H1 (cell line): ENCODE results near the gene DPH6. TPM values are rescaled to one million over a fixed set of nuclear protein-coding genes. Genes with fewer than 3 reads are reported as not detected.

Experiments
- CTCF ChIA-PET: fragments of 300-600 bp; sonication (Branson Sonifier 250); formaldehyde crosslinking; loops from one replicate; lab custom pipeline; 2021; ENCODE audit not compliant: partially characterized antibody; lab: Charles Lee
- POLR2A ChIA-PET: fragments of 300-600 bp; sonication (Branson Sonifier 250); formaldehyde crosslinking; loops from one replicate; lab custom pipeline; 2021; ENCODE audit warnings: inconsistent platforms; ENCODE audit not compliant: partially characterized antibody; lab: Charles Lee
- DNase-seq, 2 experiments: peaks; one replicate each; pipeline versions ENCODE4 v3.0.0 to v3.0.0-alpha.2; 2010 to 2022; ENCODE audit warnings: low spot score in 2 of 2, low read depth in 1 of 2, mixed read lengths in 1 of 2
- FAIRE-seq: peaks from 2 replicates; lab custom pipeline; 2011; peaks lifted over from hg19 to GRCh38; lab: Jason Lieb, UNC
- H2AFZ ChIP-seq: 2 replicates; pipeline ENCODE4 v1.8.1; 2012; ENCODE audit warnings: low read length, inconsistent platforms
- H2AK5ac ChIP-seq: 2 replicates; pipeline ENCODE4 v1.6.1; 2013; ENCODE audit warnings: low read depth, low read length
- H2BK120ac ChIP-seq: replicated peaks from 2 replicates; pipeline ENCODE3; 2013; ENCODE audit warnings: low read depth, low read length, inconsistent platforms
- H2BK12ac ChIP-seq: 2 replicates; pipeline ENCODE4 v1.6.1; 2013; ENCODE audit warnings: low read depth, low read length
- H2BK15ac ChIP-seq: 2 replicates; pipeline ENCODE4 v1.6.1; 2013; ENCODE audit warnings: low read length
- H2BK20ac ChIP-seq: 2 replicates; pipeline ENCODE4 v1.6.1; 2013; ENCODE audit warnings: low read length
- H2BK5ac ChIP-seq: 2 replicates; pipeline ENCODE4 v1.6.1; 2013; ENCODE audit warnings: low read depth, low read length
- H3K14ac ChIP-seq: 2 replicates; pipeline ENCODE4 v1.6.1; 2013; ENCODE audit warnings: inconsistent platforms; ENCODE audit not compliant: insufficient read length
- H3K18ac ChIP-seq: 2 replicates; pipeline ENCODE4 v1.6.1; 2013; ENCODE audit warnings: low read length; ENCODE audit errors: extremely low read depth
- H3K23ac ChIP-seq: 2 replicates; pipeline ENCODE4 v1.6.1; 2013; ENCODE audit warnings: inconsistent platforms; ENCODE audit not compliant: insufficient read length
- H3K23me2 ChIP-seq: 2 replicates; pipeline ENCODE4 v1.6.1; 2013; ENCODE audit warnings: low read depth, low read length
- H3K27ac ChIP-seq: 2 replicates; pipeline ENCODE4 v1.6.1; 2011; ENCODE audit warnings: low read depth, low read length, inconsistent platforms
- H3K27me3 ChIP-seq, 4 experiments: replicated peaks in 1 of 4; 1 replicate in 1 of 4; 2 replicates in 3 of 4; pipeline versions ENCODE4 v1.6.1 to v1.8.1; 2011 to 2013; ENCODE audit warnings: low read length in 3 of 4, mild to moderate bottlenecking in 3 of 4, inconsistent platforms in 2 of 4, mixed read lengths in 2 of 4, moderate library complexity in 1 of 4; ENCODE audit not compliant: control insufficient read depth in 3 of 4, insufficient read depth in 3 of 4; ENCODE audit errors: extremely low read depth in 1 of 4
- H3K36me3 ChIP-seq, 4 experiments: 2 replicates each; pipeline versions ENCODE4 v1.6.1 to v1.8.1; 2011 to 2013; ENCODE audit warnings: mild to moderate bottlenecking in 4 of 4, low read length in 3 of 4, moderate library complexity in 2 of 4, control low read depth in 1 of 4, inconsistent platforms in 1 of 4; ENCODE audit not compliant: insufficient read depth in 4 of 4, control insufficient read depth in 2 of 4
- H3K4ac ChIP-seq: replicated peaks from 2 replicates; pipeline ENCODE3; 2013; ENCODE audit warnings: low read length, low read depth, mixed read lengths, inconsistent platforms; ENCODE audit not compliant: insufficient read length
- H3K4me1 ChIP-seq, 4 experiments: replicated peaks in 1 of 4; 1 replicate in 1 of 4; 2 replicates in 3 of 4; pipeline versions ENCODE4 v1.6.1 to v1.8.1; 2011 to 2013; ENCODE audit warnings: low read length in 3 of 4, inconsistent platforms in 2 of 4, mixed read lengths in 1 of 4; ENCODE audit not compliant: insufficient read depth in 4 of 4, control insufficient read depth in 3 of 4
- H3K4me2 ChIP-seq, 2 experiments: 2 replicates each; pipeline versions ENCODE4 v1.6.1 to v1.8.1; 2011 to 2013; ENCODE audit warnings: low read depth in 2 of 2, low read length in 2 of 2, control low read depth in 1 of 2, inconsistent platforms in 1 of 2, mild to moderate bottlenecking in 1 of 2; ENCODE audit not compliant: insufficient read depth in 1 of 2
- H3K4me3 ChIP-seq, 4 experiments: fragments of 200-600, 300-600 bp in 1 of 4; sonication (generic), shearing (Covaris generic), sonication (Bioruptor Twin) in 1 of 4; 2 replicates each; pipeline versions ENCODE4 v1.5.1 to v1.8.1; 2011 to 2016; ENCODE audit warnings: low read length in 4 of 4, low read depth in 3 of 4, control low read depth in 2 of 4, inconsistent platforms in 2 of 4, mild to moderate bottlenecking in 2 of 4, mixed read lengths in 1 of 4, moderate library complexity in 1 of 4; ENCODE audit not compliant: insufficient read depth in 2 of 4; ENCODE audit errors: extremely low read depth in 1 of 4
- H3K56ac ChIP-seq: replicated peaks from 2 replicates; pipeline ENCODE3; 2013; ENCODE audit warnings: low read depth, mild to moderate bottlenecking, mixed read lengths, low read length, inconsistent platforms; ENCODE audit not compliant: insufficient read length
- H3K79me1 ChIP-seq: 2 replicates; pipeline ENCODE4 v1.6.1; 2013; ENCODE audit warnings: low read depth, low read length, control low read depth
- H3K79me2 ChIP-seq, 2 experiments: 2 replicates each; pipeline versions ENCODE4 v1.6.1 to v1.8.1; 2012 to 2013; ENCODE audit warnings: low read length in 2 of 2, mild to moderate bottlenecking in 2 of 2, inconsistent platforms in 1 of 2; ENCODE audit not compliant: insufficient read depth in 2 of 2, control insufficient read depth in 1 of 2
- H3K9ac ChIP-seq, 4 experiments: replicated peaks in 1 of 4; 1 replicate in 1 of 4; 2 replicates in 3 of 4; pipeline versions ENCODE4 v1.6.1 to v1.8.1; 2011 to 2013; ENCODE audit warnings: low read depth in 3 of 4, low read length in 3 of 4, control low read depth in 2 of 4, mild to moderate bottlenecking in 2 of 4, moderate library complexity in 2 of 4, inconsistent platforms in 1 of 4; ENCODE audit errors: extremely low read depth in 1 of 4
- H3K9me3 ChIP-seq, 2 experiments: 2 replicates each; pipeline versions ENCODE4 v1.6.1 to v1.8.1; 2012 to 2013; ENCODE audit warnings: mild to moderate bottlenecking in 2 of 2, moderate library complexity in 2 of 2, control low read depth in 1 of 2, inconsistent platforms in 1 of 2, low read depth in 1 of 2, low read length in 1 of 2, mixed read lengths in 1 of 2; ENCODE audit not compliant: insufficient read depth in 2 of 2
- H4K20me1 ChIP-seq, 2 experiments: replicated peaks in 1 of 2; 2 replicates each; pipeline versions ENCODE3 to v1.8.1; 2011 to 2013; ENCODE audit warnings: inconsistent platforms in 2 of 2, low read length in 2 of 2, mild to moderate bottlenecking in 1 of 2; ENCODE audit not compliant: insufficient read depth in 2 of 2, control insufficient read depth in 1 of 2
- H4K5ac ChIP-seq: 2 replicates; pipeline ENCODE4 v1.6.1; 2013; ENCODE audit warnings: low read length, low read depth, mixed read lengths, inconsistent platforms; ENCODE audit not compliant: insufficient read length
- H4K8ac ChIP-seq: 2 replicates; pipeline ENCODE4 v1.8.0; 2013; ENCODE audit warnings: mild to moderate bottlenecking, moderate library complexity, low read length, inconsistent platforms; ENCODE audit not compliant: insufficient read depth; ENCODE audit errors: extremely low read depth
- H4K91ac ChIP-seq: replicated peaks from 2 replicates; pipeline ENCODE3; 2013; ENCODE audit warnings: low read length, mixed read lengths, inconsistent platforms; ENCODE audit not compliant: insufficient read length
- CHD1 ChIP-seq: IDR thresholded peaks from 2 replicates; pipeline ENCODE4 v1.6.1; 2012; ENCODE audit warnings: low read depth, low read length, improper control_type of control experiment
- WGBS, 2 experiments: shearing (Covaris generic) in 1 of 2; methylation state at CpG; one replicate each; pipeline versions ENCODE4 v1.1.6 to v1.1.7; 2013 to 2015; ENCODE audit warnings: low lambda C conversion rate in 2 of 2, mixed read lengths in 2 of 2, inconsistent platforms in 1 of 2, low coverage in 1 of 2, missing lambda C conversion rate in 1 of 2; ENCODE audit not compliant: insufficient replicate concordance in 2 of 2, insufficient coverage in 1 of 2, insufficient read length in 1 of 2; ENCODE audit errors: extremely low coverage in 1 of 2, missing lambda C conversion rate in 1 of 2; 5-methylcytosine and 5-hydroxymethylcytosine counted together
- polyA plus RNA-seq, 7 experiments: library from polyadenylated mRNA; depleted of rRNA in 3 of 7; stranded (reverse) in 5 of 7; unstranded in 2 of 7; fragments of >200 nt in 5 of 7; fragments of 200-250 nt in 2 of 7; gene quantifications; 1 replicate in 5 of 7; 2 replicates in 1 of 7; 4 replicates in 1 of 7; pipeline versions ENCODE4 v1.2.1 to v1.2.3, GENCODE V29; 2011 to 2013; ENCODE audit warnings: missing spikeins in 2 of 7, mixed read lengths in 2 of 7
- total RNA-seq: library from RNA; stranded (reverse); fragmentation: NEBNext Ultra II Directional; extraction: Animal tissue kit (Norgen Biotek cat#: 25700); gene quantifications from 2 replicates; pipeline ENCODE4 v1.2.1, GENCODE V29; 2021
- TF ChIP-seq, protein P1 (sequence below), 3 experiments: IDR thresholded peaks; 1 replicate in 2 of 3; 2 replicates in 1 of 3; pipeline versions ENCODE4 v1.5.1 to v1.6.1; 2011; ENCODE audit warnings: low read length in 3 of 3, mild to moderate bottlenecking in 3 of 3, inconsistent platforms in 2 of 3, low read depth in 1 of 3, moderate library complexity in 1 of 3; ENCODE audit not compliant: insufficient read depth in 1 of 3; ENCODE audit errors: control extremely low read depth in 1 of 3

The DPH6 gene
- total and polyA plus RNA-seq, 2 of the 8 experiments (the other 6 are each of a cell fraction or from before 2014, with no cell fraction given): 21.6 to 30.5 TPM

DNA sequence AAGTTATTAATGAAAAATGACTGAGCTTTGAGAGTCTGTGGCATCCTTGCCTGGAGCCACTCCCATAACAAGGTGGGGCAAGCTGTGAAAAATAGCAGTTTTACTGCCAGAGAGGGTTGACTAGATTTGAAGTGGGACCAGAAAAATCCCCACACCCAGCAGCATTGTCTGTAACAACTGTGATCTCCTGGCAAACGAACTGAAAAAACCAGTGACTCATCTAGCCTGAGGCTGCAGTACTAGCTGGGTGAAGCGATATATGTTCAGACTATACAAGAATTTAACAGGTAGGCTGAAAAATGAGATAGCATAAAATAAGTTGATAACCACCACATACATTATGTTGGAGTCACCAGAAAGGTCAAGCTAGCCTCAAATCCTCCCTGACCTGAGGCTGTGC is 64.0 kb downstream of the DPH6 start:
- H3K56ac ChIP-seq: no peak overlapping the region
- no peak overlapping the region for H2BK120ac ChIP-seq
- DNase-seq: peak in 1 of 2 experiments; percentile 1
- POLR2A ChIA-PET: interaction anchor here (1.0 kb wide), 1 partner anchor 75 kb away, joined by 3 read pairs; no protein-coding TSS in a partner anchor
- H3K27ac ChIP-seq: no peak overlapping the region
- no peaks in the 10 kb centered on the region for H3K79me1 ChIP-seq
- no peak overlapping the region for H2BK15ac ChIP-seq
- H3K23ac ChIP-seq: no peak overlapping the region
- no peaks in the 10 kb centered on the region for H3K23me2 ChIP-seq
- H3K4me3 ChIP-seq: no peak overlapping the region
- H4K20me1 ChIP-seq: no peaks in the 10 kb centered on the region
- 79% methylated on average over 2 of the region's 2 CpGs; no CpG with 5 or more reads in 1 of the 2 experiments for WGBS, 2 experiments
- no peak overlapping the region for H2AK5ac ChIP-seq
- no peak overlapping the region for H2BK20ac ChIP-seq
- no peak overlapping the region for H4K5ac ChIP-seq
- no peaks in the 10 kb centered on the region; a peak in 1 of 7 replicates for H3K4me1 ChIP-seq
- no peaks in the 10 kb centered on the region; a peak in 4 of 8 replicates for H3K36me3 ChIP-seq
- no peak overlapping the region for H2AFZ ChIP-seq
- H3K9me3 ChIP-seq: peaks cover 8 to 15% of the 10 kb centered on the region in 2 experiments
- no peak overlapping the region for H3K4ac ChIP-seq
- no peaks in the 10 kb centered on the region for H3K27me3 ChIP-seq
- H4K91ac ChIP-seq: no peak overlapping the region
- CTCF ChIA-PET: no interaction called here
- no peak overlapping the region for H2BK12ac ChIP-seq
- peak; percentile 84 for FAIRE-seq
- no peak overlapping the region for H3K9ac ChIP-seq
- H2BK5ac ChIP-seq: no peak overlapping the region
- H3K14ac ChIP-seq: no peak overlapping the region
- no peaks in the 10 kb centered on the region for H3K79me2 ChIP-seq
- no peak overlapping the region for H4K8ac ChIP-seq
- no peak overlapping the region for H3K18ac ChIP-seq
- no peak overlapping the region for H3K4me2 ChIP-seq
- TF ChIP-seq, protein P1, sequence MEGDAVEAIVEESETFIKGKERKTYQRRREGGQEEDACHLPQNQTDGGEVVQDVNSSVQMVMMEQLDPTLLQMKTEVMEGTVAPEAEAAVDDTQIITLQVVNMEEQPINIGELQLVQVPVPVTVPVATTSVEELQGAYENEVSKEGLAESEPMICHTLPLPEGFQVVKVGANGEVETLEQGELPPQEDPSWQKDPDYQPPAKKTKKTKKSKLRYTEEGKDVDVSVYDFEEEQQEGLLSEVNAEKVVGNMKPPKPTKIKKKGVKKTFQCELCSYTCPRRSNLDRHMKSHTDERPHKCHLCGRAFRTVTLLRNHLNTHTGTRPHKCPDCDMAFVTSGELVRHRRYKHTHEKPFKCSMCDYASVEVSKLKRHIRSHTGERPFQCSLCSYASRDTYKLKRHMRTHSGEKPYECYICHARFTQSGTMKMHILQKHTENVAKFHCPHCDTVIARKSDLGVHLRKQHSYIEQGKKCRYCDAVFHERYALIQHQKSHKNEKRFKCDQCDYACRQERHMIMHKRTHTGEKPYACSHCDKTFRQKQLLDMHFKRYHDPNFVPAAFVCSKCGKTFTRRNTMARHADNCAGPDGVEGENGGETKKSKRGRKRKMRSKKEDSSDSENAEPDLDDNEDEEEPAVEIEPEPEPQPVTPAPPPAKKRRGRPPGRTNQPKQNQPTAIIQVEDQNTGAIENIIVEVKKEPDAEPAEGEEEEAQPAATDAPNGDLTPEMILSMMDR (IDR thresholded peaks at IDR 0.05; ENCODE audit: control extremely low read depth in 1 of 3, insufficient read depth in 1 of 3, low read depth in 1 of 3, low read length in 3 of 3): no peak
- TF ChIP-seq CHD1: no peak
